GM19193 (cell line): ENCODE measurements around the gene SGK1.

Experiments
- POLR2A ChIP-seq: IDR thresholded peaks from 4 replicates; pipeline ENCODE4 v1.6.1; 2011; ENCODE audit not compliant: insufficient read depth, insufficient read length; ENCODE audit errors: extremely low read depth

Gene SGK1

DNA sequence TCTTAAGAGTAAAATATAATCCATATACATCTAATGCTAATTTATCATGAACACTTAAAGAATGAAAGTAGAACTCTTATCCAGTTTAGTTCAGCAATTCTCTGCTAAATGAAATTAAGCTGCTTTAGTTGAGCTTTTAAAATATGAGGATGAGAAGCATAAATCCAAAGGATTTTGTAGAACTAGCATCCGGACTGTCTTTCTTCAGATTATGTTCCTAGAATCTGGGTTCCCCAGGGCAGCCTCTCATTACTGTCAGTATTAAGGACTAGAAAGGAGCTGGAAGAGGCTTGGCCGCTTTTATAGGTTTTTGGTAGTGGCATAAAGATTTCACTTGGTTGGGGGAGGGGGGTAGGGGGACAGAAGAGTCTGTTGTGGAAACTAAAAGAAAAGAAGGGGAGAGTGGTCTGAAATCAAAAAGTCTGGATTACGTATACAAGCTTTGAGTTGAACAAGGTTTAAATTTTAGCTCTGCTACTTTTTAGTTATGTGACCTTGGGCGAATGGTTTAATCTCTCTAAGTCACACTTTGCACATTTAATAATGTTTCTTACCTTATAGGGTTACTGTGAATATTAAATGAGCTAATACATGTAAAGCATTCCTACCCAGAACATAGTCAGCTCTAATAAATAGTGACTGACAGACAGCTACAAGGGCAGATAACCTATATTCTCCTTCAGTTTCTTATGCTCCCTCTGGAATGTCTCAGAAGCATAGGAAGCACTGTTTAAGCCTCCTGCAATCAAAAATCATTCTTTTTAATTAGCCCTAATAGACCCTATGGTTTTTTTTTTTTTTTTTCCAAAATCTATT, 3.7 kb downstream of the SGK1 start:
- no peak for TF ChIP-seq POLR2A

DNA sequence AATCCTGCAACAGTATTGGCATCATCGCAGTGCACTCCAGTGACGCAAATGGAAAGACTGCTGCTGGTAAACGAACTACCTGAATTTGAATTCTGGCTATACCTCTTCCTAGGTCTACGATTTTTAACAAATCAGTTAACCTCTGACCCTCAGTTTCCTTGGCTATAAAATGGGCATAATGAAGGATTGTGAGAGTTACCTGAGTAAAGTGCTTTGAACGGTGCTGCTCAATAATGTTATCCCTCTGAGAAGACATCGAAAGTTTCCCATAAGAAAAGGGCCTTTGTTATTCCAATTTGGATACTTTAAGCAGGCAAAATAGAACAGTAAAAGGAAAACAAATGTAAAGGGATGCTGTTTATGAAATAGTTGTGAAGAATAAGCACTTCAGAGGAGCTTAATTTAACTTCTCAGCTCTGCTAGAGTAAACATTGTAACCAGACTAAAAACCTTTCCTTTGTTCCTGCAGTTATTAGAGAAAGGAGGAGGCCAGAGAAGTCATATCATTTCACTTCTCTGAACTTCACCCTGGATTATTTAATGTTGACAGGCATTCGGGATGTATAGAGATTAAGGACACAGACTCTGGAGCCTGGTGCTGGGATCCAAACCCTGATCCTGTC, 5.8 kb downstream of the SGK1 start:
- no peak for TF ChIP-seq POLR2A

DNA sequence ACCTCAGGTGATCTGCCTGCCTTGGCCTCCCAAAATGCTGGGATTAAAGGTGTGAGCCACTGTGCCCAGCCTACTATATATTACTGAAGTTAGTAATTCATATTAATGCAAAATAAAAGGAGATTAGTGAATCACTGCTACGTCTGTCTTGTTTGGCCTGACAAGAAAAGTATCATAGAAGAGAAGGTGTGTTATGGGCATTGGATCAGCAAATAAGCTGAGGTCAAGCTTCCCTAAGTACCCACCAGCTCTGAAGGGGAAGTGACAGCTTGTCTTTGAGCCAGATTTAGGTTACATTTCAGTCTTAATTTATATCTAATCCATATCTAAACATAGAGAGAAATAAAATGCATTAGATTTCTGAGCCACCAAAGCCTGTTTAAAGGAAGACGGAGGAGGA, 7.1 kb downstream of the SGK1 start:
- TF ChIP-seq POLR2A: no peak

DNA sequence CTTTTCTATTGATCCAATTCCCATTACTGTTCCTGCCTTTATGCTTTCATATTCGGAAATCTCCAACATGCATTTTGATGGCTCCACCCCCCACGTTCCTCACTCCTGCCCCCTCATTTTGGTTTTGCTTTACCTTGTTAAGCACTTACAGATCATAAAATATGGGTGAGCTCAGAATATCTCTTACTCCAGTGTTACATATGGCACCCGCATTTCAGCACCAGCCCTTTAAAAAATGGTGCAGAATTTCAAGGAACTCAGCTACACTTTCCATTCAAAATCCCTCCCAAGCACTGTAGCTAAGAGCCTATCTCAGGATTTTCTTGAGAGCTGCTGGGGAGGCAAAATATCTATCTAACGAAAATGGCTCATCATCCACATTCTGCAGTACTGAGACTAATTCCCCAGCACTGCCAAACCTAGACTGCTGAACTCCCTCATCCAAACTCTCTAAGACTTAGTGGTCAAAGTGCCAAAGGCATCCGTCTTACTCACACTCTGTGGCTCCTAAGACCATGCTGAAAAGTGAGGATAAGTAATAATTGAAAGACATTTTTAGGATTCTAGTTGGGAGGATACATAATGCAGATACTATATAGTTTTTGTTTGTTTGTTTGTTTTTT, 7.8 kb downstream of the SGK1 start:
- no peak for TF ChIP-seq POLR2A

DNA sequence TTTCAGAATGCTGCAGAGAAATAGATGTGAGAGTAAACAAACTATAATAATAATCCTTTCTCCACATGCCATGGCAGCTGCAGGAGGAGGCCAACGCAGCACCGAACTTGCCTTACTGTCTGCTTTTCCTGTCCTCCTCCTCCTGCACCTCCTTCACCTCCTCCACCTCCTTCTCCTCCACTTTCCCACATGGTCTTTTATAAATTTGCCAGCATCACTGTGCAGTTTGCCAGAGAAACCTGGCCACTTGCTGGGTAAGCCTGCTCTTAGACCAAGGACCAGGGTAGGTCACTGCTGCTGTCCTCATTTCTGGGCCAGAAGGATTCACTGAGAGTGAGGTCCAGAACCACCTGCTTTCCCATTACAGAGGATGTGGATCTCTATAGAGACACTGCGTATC, 8.7 kb downstream of the SGK1 start:
- no peak for TF ChIP-seq POLR2A

DNA sequence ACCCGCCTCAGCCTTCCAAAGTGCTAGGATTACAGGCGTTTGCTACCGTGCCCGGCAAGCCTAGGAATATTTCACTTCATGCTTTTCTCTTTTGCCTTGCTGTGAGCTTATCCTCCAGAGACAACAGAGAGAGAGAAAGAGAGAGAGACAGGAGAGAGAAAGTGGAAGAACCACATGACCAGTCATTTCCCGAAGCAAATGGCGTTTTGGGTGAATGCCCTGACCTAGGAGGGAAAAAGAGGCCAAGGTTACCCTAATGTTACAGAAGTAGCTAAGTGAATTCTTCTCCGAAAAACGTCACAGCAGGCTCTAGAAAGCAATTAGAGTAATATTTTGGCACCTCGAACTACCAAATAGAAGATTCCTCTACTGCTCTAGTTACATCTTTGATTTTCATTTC, 9.1 kb downstream of the SGK1 start:
- TF ChIP-seq POLR2A: no peak

DNA sequence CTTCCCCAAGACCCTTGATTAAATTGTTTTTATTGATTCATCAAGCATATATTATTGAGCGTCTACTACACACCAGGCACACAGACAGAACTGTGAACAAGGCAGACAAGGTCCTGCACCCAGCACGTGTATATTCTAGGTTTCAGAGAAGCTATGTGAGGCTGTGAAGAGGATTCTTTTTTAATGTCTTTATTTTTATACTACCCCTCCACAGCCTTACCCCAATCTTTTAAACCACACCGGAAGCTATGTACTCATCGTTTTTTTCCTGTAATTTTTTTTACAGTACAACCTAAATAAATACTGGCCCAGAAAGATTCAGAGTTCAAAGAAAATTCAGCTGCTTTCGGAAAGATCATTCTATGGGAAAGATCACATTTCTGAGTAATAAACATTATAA, 10.0 kb downstream of the SGK1 start:
- no peak for TF ChIP-seq POLR2A

DNA sequence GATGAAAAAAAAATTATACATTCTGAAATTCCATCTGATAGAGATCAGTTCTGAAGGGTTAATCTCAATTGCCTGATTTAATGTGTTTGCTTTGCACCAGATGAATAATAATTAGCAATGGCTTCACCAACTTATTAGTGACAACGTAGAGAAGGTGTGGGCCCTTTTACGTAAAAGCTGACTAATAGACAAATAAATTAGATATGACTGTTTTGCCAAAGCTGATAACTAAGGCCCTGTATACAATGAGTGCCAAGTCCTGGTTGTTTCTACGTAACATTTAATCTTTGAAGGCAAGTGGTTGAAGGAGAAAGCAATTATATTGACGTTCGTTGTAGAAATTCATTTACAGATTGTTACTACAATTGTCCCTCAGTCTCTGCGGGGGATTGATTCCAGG, 10.8 kb downstream of the SGK1 start:
- no peak for TF ChIP-seq POLR2A

DNA sequence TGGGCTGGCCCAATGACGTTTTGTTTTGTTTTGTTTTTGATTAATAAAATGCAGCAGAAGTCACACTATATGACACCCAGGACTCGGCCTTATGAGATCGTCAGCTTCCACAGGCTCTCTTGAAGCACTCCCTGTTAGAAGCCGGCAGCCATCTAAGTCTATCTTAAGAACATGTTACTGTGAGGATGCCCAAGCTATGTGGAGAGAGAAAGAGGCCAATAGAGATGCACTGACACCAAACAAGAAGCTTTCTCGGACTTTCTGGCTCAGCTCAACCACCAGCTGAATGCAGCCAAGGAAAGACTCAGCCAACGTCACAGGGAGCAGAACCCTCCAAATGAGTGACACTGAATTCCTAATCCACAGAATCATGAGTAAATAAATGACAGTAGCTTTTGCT, 14.0 kb downstream of the SGK1 start:
- TF ChIP-seq POLR2A: no peak

DNA sequence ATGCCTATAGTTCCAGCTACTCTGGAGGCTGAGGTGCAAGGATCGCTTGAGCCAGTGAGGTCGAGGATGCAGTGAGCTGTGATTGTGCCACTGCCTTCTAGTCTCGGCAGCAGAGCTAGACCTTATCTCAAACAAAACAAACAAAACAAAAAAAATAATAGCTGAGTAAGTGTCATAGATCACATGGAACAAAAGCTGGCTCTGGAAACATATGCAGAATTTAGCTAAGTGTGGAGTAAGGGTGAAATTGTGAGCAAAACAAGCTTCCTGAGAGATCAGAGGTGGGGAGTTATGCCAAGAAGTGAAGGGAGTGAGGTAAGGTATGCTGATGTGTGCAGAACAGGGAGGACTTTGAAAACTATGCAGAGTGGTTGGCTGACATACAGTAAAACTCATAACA, 18.7 kb downstream of the SGK1 start:
- TF ChIP-seq POLR2A: no peak

DNA sequence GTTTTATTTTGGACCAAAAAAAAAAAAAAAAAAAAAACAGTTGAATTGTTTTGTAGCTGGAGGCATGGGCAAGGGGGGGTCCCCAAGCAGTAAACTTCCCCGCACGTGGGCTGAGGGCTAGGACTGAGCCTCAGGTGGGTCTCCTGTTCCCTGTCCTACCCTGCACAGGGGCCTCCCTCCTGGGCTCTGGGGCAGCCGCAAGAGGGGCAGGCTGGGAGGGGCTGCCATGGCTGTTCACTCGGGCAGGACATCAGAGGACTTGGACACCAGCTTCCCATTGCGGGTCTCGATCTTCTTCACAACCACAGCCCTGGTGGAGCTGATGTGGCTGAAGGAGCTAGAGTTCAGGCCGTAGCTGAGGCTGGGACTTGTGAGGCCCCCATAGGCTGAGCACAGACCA, 21.1 kb downstream of the SGK1 start:
- no peak for TF ChIP-seq POLR2A

DNA sequence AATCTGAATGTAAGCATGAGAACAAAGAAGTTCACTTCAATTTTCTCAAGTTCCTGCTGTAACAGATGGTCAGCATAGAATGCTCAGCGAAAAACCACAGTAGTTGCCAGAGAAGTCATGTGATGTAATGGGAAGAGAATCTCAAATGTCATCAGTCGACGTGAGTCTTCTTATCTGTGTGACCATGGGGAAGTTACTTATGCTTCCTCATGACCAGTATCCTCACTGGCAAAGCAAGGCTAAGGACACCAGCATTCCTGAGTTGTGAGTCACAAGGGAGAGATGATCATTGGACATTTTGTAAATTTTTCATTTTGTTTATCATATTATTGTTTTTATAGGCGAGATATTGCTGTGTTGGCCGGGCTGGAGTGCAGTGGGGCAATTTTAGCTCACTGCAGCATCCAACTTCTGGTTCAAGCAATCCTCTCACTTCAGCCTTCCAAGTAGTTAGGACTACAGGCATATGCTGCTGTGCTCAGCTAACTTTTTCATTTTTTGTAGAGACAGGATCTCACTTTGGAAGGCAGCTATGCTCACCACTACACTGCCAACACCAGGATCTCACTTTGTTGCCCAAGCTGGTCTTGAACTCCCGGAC, 21.9 kb downstream of the SGK1 start:
- TF ChIP-seq POLR2A: no peak

DNA sequence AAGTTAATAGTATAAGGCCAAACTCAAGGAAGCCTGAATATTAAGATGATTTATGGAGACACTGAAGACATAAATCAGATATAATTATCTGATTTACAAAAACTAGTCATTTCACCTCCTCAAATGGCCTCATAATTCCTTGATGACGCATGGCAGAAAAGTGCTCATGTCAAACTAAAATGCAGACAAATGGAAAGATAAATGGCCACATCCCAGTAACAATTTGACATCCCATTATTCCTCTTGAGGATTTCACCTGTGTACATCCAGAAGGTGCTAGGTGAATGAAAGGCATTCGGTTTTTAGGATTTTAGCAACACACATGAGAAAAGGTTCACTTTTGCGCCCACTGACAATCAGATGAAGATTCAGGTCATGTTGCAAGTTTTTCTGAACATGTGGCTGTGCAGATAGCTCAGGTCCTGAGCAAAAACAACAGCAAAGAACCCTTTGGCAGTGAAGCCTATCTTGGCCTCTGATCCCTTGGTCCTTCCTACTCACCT, 24.2 kb downstream of the SGK1 start:
- TF ChIP-seq POLR2A: no peak

DNA sequence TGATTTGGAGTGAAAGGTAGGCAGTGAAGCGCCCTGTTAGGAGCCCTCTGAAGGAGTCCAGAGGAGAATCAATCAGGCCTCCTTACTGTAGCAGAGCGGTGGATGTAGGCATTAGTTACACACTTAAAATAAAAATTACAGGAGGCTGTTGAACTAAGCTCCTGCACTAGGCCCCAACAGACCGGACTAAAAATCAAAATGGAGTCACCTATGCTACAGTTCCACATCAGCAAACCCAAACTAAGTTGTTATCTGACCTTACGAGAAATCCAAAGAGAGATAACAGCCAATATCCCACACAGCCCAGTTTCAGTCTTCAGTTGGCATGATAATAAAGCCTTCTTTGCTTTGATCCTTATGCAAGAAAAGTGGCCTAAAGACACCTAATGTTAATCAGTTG, 26.8 kb downstream of the SGK1 start:
- TF ChIP-seq POLR2A: no peak

DNA sequence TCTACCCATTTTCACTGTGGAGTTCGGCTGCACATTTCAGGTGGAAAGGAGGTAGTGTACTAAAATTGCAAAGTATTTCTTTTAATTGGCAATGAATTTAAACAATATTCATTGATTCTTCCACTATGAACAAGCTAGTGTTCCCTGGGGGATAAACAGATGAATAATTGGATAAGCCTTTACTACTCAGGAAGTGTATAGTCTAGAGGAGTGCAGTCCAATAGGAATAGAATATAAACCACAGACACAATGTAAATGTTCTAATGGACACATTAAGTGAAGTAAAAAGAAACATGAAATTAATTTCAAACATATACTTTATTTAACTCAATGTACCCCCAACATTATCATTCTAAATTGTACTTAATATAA, 28.7 kb downstream of the SGK1 start:
- TF ChIP-seq POLR2A: no peak

DNA sequence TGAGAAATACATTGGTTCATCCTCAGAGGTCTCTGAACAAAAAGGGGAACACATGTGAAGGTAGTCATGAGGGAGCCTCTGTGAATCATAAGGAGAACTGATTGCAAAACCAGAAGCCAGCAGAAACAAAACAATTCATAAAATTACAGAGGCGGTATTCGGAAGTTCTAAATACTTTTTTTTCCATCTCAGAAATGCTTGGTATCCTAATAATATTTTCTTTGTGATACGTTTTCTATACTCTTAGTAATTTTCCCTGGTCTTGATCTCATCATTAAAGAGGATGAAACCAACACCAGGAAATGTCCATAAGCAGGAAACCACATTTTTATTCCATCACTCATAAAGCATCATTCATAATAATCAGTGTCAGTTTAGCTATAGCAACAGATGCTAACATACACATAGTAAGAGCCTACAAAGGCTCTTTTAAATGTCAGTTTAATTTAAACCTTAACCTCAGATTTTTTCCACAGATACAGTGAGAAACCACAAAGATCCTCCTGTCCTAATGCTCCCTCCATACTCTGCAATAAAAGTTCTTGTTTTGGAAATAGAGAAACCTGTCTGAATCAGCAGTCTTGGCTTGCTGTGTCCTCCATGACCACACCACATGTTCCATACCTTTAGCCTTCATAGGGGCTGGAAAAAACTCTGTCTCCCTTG, 29.2 kb downstream of the SGK1 start:
- no peak for TF ChIP-seq POLR2A
